Keratinocyte (primary cell): ENCODE results near the gene FBXO42.

ENCODE experiments used
- CTCF ChIP-seq, 3 experiments: IDR thresholded peaks in 1 of 3; conservative IDR thresholded peaks in 1 of 3; optimal IDR thresholded peaks in 1 of 3; 2 replicates in 2 of 3; 3 replicates in 1 of 3; pipeline versions ENCODE3 to v1.5.1; 2011; ENCODE audit warnings: low read length in 3 of 3, mild to moderate bottlenecking in 3 of 3, moderate library complexity in 2 of 3, control low read depth in 1 of 3, inconsistent platforms in 1 of 3; ENCODE audit not compliant: insufficient read depth in 2 of 3; ENCODE audit errors: extremely low read depth in 1 of 3
- EZH2 ChIP-seq: IDR thresholded peaks from one replicate; pipeline ENCODE4 v1.6.1; 2012; ENCODE audit warnings: inconsistent platforms, mild to moderate bottlenecking, low read length, moderate library complexity

GRCh38 chr1:16369821-16370220, 17.5 kb upstream of the FBXO42 start:
- no peak for TF ChIP-seq CTCF (optimal IDR thresholded peaks at IDR 0.05 in 1 of 3, IDR thresholded peaks at IDR 0.05 in 1 of 3, conservative IDR thresholded peaks at IDR 0.05 in 1 of 3; ENCODE audit: extremely low read depth in 1 of 3, insufficient read depth in 2 of 3, low read length in 3 of 3)
- no peak for TF ChIP-seq EZH2
